ENCODE measurements around the gene BCAS3.

The BCAS3 gene

GRCh38 chr17:60677308-60678117 lies at the start of gene BCAS3:
BCAS3 (plus strand) TSS chr17:60677851.
- peak within 1 kb of the TSS; percentile 54 for H3K27ac ChIP-seq
- TF ChIP-seq CTCF (conservative IDR thresholded peaks at IDR 0.05) (no peak), ZFX (IDR thresholded peaks at IDR 0.05) (no peak)

- no peak for TF ChIP-seq CTCF (conservative IDR thresholded peaks at IDR 0.05)
- no peak for TF ChIP-seq ZFX (IDR thresholded peaks at IDR 0.05)
- H3K27ac ChIP-seq, result no peak overlapping the region
These were observed 49.3 kb upstream of the BCAS3 start for GRCh38 chr17:60628252-60628889.

GRCh38 chr17:60629120-60629519 lies 48.5 kb upstream of the BCAS3 start:
- H3K27ac ChIP-seq, result no peak overlapping the region
- TF ChIP-seq CTCF (conservative IDR thresholded peaks at IDR 0.05), result no peak
- no peak for TF ChIP-seq ZFX (IDR thresholded peaks at IDR 0.05)

- no peak overlapping the region for H3K27ac ChIP-seq
- TF ChIP-seq CTCF (conservative IDR thresholded peaks at IDR 0.05) (no peak), ZFX (IDR thresholded peaks at IDR 0.05) (no peak)
These were observed 47.3 kb upstream of the BCAS3 start for GRCh38 chr17:60630352-60630751.

GRCh38 chr17:60631119-60631518 lies 46.5 kb upstream of the BCAS3 start:
- H3K27ac ChIP-seq, result peak overlapping the region; percentile 27
- no peak for TF ChIP-seq ZFX (IDR thresholded peaks at IDR 0.05)
- no peak for TF ChIP-seq CTCF (conservative IDR thresholded peaks at IDR 0.05)

GRCh38 chr17:60637683-60638082 lies 40.0 kb upstream of the BCAS3 start:
- TF ChIP-seq CTCF (conservative IDR thresholded peaks at IDR 0.05), result no peak
- no peak for TF ChIP-seq ZFX (IDR thresholded peaks at IDR 0.05)
- H3K27ac ChIP-seq, result no peak overlapping the region

GRCh38 chr17:60639019-60639330 lies 38.7 kb upstream of the BCAS3 start:
- TF ChIP-seq CTCF (conservative IDR thresholded peaks at IDR 0.05) (peak; percentile 49), ZFX (IDR thresholded peaks at IDR 0.05) (no peak)
- no peak overlapping the region for H3K27ac ChIP-seq

Measured in C4-2B (cell line).